WTC11 (cell line): ENCODE data around the gene GABBR2. TPM values are rescaled to one million over a fixed set of nuclear protein-coding genes. Genes with fewer than 3 reads are reported as not detected.

Source experiments
- ATAC-seq: fragments of 200-7000 bp; cut with Tn5 transposase; 2 replicates; pipeline ENCODE4 v1.10.0; 2021; ENCODE audit warnings: mild to moderate bottlenecking, moderate library complexity
- CTCF ChIA-PET: fragments of 300-600 bp; sonication (Branson Sonifier 250); formaldehyde crosslinking; loops from one replicate; lab custom pipeline; 2021; ENCODE audit warnings: antibody characterized with exemption; lab: Charles Lee
- POLR2A ChIA-PET: fragments of 350-600 bp; sonication (Branson Sonifier 250); formaldehyde crosslinking; loops from one replicate; lab custom pipeline; 2021; ENCODE audit warnings: antibody characterized with exemption; lab: Charles Lee
- DNase-seq: peaks from one replicate; pipeline ENCODE4 v3.0.0; 2021; ENCODE audit warnings: low spot score
- H3K27ac Mint-ChIP-seq: 2 replicates; pipeline ENCODE4 v1.8.0; 2021; ENCODE audit warnings: mixed read lengths
- H3K27me3 Mint-ChIP-seq: 2 replicates; pipeline ENCODE4 v1.8.0; 2021; ENCODE audit warnings: low read depth, mild to moderate bottlenecking, moderate library complexity, mixed read lengths
- H3K36me3 Mint-ChIP-seq: 2 replicates; pipeline ENCODE4 v1.8.0; 2021; ENCODE audit warnings: mixed read lengths
- H3K4me1 Mint-ChIP-seq: 2 replicates; pipeline ENCODE4 v1.8.0; 2022; ENCODE audit warnings: mixed read lengths
- H3K4me3 Mint-ChIP-seq: 2 replicates; pipeline ENCODE4 v1.8.0; 2021; ENCODE audit warnings: mild to moderate bottlenecking, moderate library complexity, mixed read lengths
- H3K9me3 Mint-ChIP-seq: 2 replicates; pipeline ENCODE4 v1.8.0; 2021; ENCODE audit warnings: mixed read lengths
- FOXJ3 ChIP-seq: sonication (generic); formaldehyde crosslinking; IDR thresholded peaks from 2 replicates; pipeline ENCODE4 v1.9.0; 2021; ENCODE audit warnings: missing genetic modification reagents, mild to moderate bottlenecking, borderline replicate concordance
- FOXK1 ChIP-seq: sonication (generic); formaldehyde crosslinking; IDR thresholded peaks from 2 replicates; pipeline ENCODE4 v1.8.0; 2022; ENCODE audit warnings: mild to moderate bottlenecking, moderate library complexity, missing genetic modification reagents
- JAZF1 ChIP-seq: fragments of 250-450 bp; sonication (Bioruptor Pico); IDR thresholded peaks from 2 replicates; pipeline ENCODE4 v1.9.0; 2021; ENCODE audit warnings: moderate library complexity, mild to moderate bottlenecking, inconsistent platforms
- KAT7 ChIP-seq: sonication (generic); formaldehyde crosslinking; IDR thresholded peaks from 2 replicates; pipeline ENCODE4 v1.8.1; 2023; ENCODE audit warnings: missing genetic modification reagents, mild to moderate bottlenecking, borderline replicate concordance
- NFYB ChIP-seq: sonication (generic); formaldehyde crosslinking; conservative IDR thresholded peaks from 2 replicates; pipeline ENCODE4 v1.8.0; 2022; ENCODE audit warnings: low read depth, missing genetic modification reagents
- NR1H2 ChIP-seq: sonication (generic); formaldehyde crosslinking; IDR thresholded peaks from 2 replicates; pipeline ENCODE4 v1.9.0; 2021; ENCODE audit warnings: mild to moderate bottlenecking, moderate library complexity, missing genetic modification reagents
- TEAD1 ChIP-seq: sonication (generic); formaldehyde crosslinking; IDR thresholded peaks from 2 replicates; pipeline ENCODE4 v1.8.0; 2022; ENCODE audit warnings: mild to moderate bottlenecking, missing genetic modification reagents
- ZNF138 ChIP-seq: sonication (generic); formaldehyde crosslinking; conservative IDR thresholded peaks from 2 replicates; pipeline ENCODE4 v1.8.1; 2022; ENCODE audit warnings: mild to moderate bottlenecking, moderate library complexity, missing genetic modification reagents
- ZNF263 ChIP-seq: sonication (generic); formaldehyde crosslinking; IDR thresholded peaks from 2 replicates; pipeline ENCODE4 v1.8.1; 2022; ENCODE audit warnings: low read depth, mild to moderate bottlenecking, moderate library complexity, missing genetic modification reagents
- total RNA-seq: library from RNA; stranded (reverse); gene quantifications from 3 replicates; pipeline ENCODE4 v1.2.3, GENCODE V29; 2021
- TF ChIP-seq, protein P1 (sequence below): sonication (generic); formaldehyde crosslinking; IDR thresholded peaks from 2 replicates; pipeline ENCODE4 v1.8.0; 2022; ENCODE audit warnings: mild to moderate bottlenecking, missing genetic modification reagents
- TF ChIP-seq, protein P2 (sequence below): sonication (generic); formaldehyde crosslinking; IDR thresholded peaks from 2 replicates; pipeline ENCODE4 v1.8.1; 2023; ENCODE audit warnings: mild to moderate bottlenecking, missing genetic modification reagents, borderline replicate concordance
- TF ChIP-seq, protein P3 (sequence below): fragments of 200-600 bp; IDR thresholded peaks from 2 replicates; pipeline ENCODE4 v1.8.0; 2022; ENCODE audit warnings: antibody characterized with exemption
- TF ChIP-seq, protein P4 (sequence below): sonication (generic); formaldehyde crosslinking; IDR thresholded peaks from 2 replicates; pipeline ENCODE4 v1.8.0; 2022; ENCODE audit warnings: mild to moderate bottlenecking, missing genetic modification reagents
- TF ChIP-seq, protein P5 (sequence below): sonication (generic); formaldehyde crosslinking; IDR thresholded peaks from 2 replicates; pipeline ENCODE4 v1.8.1; 2022; ENCODE audit warnings: mild to moderate bottlenecking, moderate library complexity, missing genetic modification reagents

Gene GABBR2
- total RNA-seq, 1 experiment from 2014 or later = 0.92 TPM

DNA sequence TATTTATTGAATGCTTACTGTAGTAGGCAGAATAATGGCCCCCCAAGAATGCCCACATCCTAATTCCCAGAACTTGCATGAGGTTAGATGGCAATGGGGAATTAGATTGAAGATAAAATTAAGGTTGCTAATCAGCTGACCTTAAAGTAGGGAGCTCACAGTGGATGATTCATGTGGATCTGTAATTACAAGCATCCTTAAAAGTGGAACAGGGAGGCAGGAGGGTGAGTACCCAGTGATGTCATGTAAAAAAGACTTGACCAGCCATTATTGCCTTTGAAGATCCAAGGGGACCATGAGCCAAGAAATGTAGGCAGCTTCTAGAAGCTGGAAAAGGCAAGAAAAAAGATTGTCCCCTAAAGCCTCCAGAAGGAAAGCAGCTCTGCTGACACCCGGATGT, 71.4 kb downstream of the GABBR2 start:
- no peak overlapping the region for H3K4me3 Mint-ChIP-seq
- H3K9me3 Mint-ChIP-seq = peaks cover 32% of the 10 kb centered on the region
- peaks cover 13% of the 10 kb centered on the region for H3K36me3 Mint-ChIP-seq
- peaks cover 16% of the 10 kb centered on the region for H3K4me1 Mint-ChIP-seq
- H3K27ac Mint-ChIP-seq = no peak overlapping the region
- ATAC-seq (no peak), DNase-seq (no peak)
- H3K27me3 Mint-ChIP-seq = no peaks in the 10 kb centered on the region
- ChIA-PET POLR2A (no interaction called here), CTCF (no interaction called here)
- TF ChIP-seq, protein P1, sequence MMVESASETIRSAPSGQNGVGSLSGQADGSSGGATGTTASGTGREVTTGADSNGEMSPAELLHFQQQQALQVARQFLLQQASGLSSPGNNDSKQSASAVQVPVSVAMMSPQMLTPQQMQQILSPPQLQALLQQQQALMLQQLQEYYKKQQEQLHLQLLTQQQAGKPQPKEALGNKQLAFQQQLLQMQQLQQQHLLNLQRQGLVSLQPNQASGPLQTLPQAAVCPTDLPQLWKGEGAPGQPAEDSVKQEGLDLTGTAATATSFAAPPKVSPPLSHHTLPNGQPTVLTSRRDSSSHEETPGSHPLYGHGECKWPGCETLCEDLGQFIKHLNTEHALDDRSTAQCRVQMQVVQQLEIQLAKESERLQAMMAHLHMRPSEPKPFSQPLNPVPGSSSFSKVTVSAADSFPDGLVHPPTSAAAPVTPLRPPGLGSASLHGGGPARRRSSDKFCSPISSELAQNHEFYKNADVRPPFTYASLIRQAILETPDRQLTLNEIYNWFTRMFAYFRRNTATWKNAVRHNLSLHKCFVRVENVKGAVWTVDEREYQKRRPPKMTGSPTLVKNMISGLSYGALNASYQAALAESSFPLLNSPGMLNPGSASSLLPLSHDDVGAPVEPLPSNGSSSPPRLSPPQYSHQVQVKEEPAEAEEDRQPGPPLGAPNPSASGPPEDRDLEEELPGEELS (CRISPR knock-in tag) = no peak
- TF ChIP-seq, protein P2, sequence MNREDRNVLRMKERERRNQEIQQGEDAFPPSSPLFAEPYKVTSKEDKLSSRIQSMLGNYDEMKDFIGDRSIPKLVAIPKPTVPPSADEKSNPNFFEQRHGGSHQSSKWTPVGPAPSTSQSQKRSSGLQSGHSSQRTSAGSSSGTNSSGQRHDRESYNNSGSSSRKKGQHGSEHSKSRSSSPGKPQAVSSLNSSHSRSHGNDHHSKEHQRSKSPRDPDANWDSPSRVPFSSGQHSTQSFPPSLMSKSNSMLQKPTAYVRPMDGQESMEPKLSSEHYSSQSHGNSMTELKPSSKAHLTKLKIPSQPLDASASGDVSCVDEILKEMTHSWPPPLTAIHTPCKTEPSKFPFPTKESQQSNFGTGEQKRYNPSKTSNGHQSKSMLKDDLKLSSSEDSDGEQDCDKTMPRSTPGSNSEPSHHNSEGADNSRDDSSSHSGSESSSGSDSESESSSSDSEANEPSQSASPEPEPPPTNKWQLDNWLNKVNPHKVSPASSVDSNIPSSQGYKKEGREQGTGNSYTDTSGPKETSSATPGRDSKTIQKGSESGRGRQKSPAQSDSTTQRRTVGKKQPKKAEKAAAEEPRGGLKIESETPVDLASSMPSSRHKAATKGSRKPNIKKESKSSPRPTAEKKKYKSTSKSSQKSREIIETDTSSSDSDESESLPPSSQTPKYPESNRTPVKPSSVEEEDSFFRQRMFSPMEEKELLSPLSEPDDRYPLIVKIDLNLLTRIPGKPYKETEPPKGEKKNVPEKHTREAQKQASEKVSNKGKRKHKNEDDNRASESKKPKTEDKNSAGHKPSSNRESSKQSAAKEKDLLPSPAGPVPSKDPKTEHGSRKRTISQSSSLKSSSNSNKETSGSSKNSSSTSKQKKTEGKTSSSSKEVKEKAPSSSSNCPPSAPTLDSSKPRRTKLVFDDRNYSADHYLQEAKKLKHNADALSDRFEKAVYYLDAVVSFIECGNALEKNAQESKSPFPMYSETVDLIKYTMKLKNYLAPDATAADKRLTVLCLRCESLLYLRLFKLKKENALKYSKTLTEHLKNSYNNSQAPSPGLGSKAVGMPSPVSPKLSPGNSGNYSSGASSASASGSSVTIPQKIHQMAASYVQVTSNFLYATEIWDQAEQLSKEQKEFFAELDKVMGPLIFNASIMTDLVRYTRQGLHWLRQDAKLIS = no peak
- TF ChIP-seq KAT7 (CRISPR knock-in tag) (no peak), FOXJ3 (no peak), JAZF1 (CRISPR knock-in tag) (no peak), NR1H2 (CRISPR knock-in tag) (no peak), ZNF138 (CRISPR knock-in tag) (no peak), ZNF263 (no peak), TEAD1 (CRISPR knock-in tag) (no peak), FOXK1 (no peak)
- TF ChIP-seq, protein P3, sequence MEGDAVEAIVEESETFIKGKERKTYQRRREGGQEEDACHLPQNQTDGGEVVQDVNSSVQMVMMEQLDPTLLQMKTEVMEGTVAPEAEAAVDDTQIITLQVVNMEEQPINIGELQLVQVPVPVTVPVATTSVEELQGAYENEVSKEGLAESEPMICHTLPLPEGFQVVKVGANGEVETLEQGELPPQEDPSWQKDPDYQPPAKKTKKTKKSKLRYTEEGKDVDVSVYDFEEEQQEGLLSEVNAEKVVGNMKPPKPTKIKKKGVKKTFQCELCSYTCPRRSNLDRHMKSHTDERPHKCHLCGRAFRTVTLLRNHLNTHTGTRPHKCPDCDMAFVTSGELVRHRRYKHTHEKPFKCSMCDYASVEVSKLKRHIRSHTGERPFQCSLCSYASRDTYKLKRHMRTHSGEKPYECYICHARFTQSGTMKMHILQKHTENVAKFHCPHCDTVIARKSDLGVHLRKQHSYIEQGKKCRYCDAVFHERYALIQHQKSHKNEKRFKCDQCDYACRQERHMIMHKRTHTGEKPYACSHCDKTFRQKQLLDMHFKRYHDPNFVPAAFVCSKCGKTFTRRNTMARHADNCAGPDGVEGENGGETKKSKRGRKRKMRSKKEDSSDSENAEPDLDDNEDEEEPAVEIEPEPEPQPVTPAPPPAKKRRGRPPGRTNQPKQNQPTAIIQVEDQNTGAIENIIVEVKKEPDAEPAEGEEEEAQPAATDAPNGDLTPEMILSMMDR = no peak
- TF ChIP-seq, protein P4, sequence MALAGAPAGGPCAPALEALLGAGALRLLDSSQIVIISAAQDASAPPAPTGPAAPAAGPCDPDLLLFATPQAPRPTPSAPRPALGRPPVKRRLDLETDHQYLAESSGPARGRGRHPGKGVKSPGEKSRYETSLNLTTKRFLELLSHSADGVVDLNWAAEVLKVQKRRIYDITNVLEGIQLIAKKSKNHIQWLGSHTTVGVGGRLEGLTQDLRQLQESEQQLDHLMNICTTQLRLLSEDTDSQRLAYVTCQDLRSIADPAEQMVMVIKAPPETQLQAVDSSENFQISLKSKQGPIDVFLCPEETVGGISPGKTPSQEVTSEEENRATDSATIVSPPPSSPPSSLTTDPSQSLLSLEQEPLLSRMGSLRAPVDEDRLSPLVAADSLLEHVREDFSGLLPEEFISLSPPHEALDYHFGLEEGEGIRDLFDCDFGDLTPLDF (CRISPR knock-in tag) = no peak
- TF ChIP-seq, protein P5, sequence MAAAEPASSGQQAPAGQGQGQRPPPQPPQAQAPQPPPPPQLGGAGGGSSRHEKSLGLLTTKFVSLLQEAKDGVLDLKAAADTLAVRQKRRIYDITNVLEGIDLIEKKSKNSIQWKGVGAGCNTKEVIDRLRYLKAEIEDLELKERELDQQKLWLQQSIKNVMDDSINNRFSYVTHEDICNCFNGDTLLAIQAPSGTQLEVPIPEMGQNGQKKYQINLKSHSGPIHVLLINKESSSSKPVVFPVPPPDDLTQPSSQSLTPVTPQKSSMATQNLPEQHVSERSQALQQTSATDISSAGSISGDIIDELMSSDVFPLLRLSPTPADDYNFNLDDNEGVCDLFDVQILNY (CRISPR knock-in tag) = no peak

DNA sequence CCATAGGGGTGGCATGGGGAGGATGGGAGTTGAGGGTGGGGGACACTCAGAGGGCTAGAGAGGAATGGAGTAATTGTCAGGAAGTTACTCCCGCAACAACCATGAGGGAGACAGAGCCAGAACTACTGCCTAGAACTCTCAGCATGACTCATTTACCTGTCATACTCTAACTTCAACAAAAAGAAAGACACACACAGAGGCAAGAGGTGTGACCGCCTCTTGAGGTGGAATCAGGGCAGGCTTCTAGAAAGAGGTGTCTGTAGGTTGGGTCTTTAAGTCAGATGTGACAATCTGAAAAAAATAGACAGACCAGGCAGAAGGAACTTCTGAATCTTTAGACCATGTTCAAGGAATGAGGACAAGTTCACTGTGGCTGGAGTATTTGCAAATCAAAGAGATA, 73.4 kb downstream of the GABBR2 start:
- ATAC-seq (no peak), DNase-seq (no peak)
- POLR2A ChIA-PET = no interaction called here
- H3K27me3 Mint-ChIP-seq = no peaks in the 10 kb centered on the region
- peaks cover 6% of the 10 kb centered on the region for H3K4me1 Mint-ChIP-seq
- H3K27ac Mint-ChIP-seq = no peak overlapping the region
- H3K36me3 Mint-ChIP-seq = peaks cover 13% of the 10 kb centered on the region
- H3K9me3 Mint-ChIP-seq = peaks cover 32% of the 10 kb centered on the region
- CTCF ChIA-PET = no interaction called here
- no peak for TF ChIP-seq NFYB (CRISPR knock-in tag)
- TF ChIP-seq, protein P4 (CRISPR knock-in tag) = no peak
- H3K4me3 Mint-ChIP-seq = no peak overlapping the region
